Parathyroid adenoma (tissue), 2 donors: ENCODE measurements around the gene MYH7B.

Experiments
- H2AFZ ChIP-seq: fragments of 300-600 bp; sonication (generic); one replicate; pipeline ENCODE4 v1.7.0; 2017; ENCODE audit warnings: antibody characterized with exemption, mild to moderate bottlenecking
- H3K27ac ChIP-seq: fragments of 300-600 bp; sonication (generic); one replicate; pipeline ENCODE4 v1.7.0; 2017
- H3K27me3 ChIP-seq: fragments of 300-600 bp; sonication (generic); one replicate; pipeline ENCODE4 v1.7.0; 2017; ENCODE audit warnings: low read length; ENCODE audit not compliant: control insufficient read depth, insufficient read depth
- H3K36me3 ChIP-seq: fragments of 300-600 bp; sonication (generic); one replicate; pipeline ENCODE4 v1.7.0; 2017; ENCODE audit warnings: low read length; ENCODE audit not compliant: control insufficient read depth, insufficient read depth
- H3K4me1 ChIP-seq: fragments of 300-600 bp; sonication (generic); one replicate; pipeline ENCODE4 v1.7.0; 2017; ENCODE audit warnings: control low read depth
- H3K4me2 ChIP-seq: fragments of 300-600 bp; sonication (generic); one replicate; pipeline ENCODE4 v1.7.0; 2017; ENCODE audit warnings: low read length
- H3K4me3 ChIP-seq: fragments of 300-600 bp; sonication (generic); one replicate; pipeline ENCODE4 v1.7.0; 2017; ENCODE audit warnings: low read depth, low read length
- H3K79me2 ChIP-seq: fragments of 300-600 bp; sonication (generic); one replicate; pipeline ENCODE4 v1.7.0; 2017; ENCODE audit warnings: control low read depth
- H3K9ac ChIP-seq: fragments of 300-600 bp; sonication (generic); one replicate; pipeline ENCODE4 v1.7.0; 2017; ENCODE audit warnings: mild to moderate bottlenecking
- H3K9me3 ChIP-seq: fragments of 300-600 bp; sonication (generic); one replicate; pipeline ENCODE4 v1.7.0; 2017; ENCODE audit warnings: low read length; ENCODE audit not compliant: control insufficient read depth
- TF ChIP-seq, protein P1 (sequence below): fragments of 300-600 bp; sonication (generic); IDR thresholded peaks from one replicate; pipeline ENCODE4 v1.7.0; 2017; ENCODE audit warnings: antibody characterized with exemption, mild to moderate bottlenecking
- donor health status: primary hyperparathyroidism.

Gene MYH7B

GRCh38 chr20:34985461-34986310 is 30.0 kb downstream of the MYH7B start:
- H3K4me1 ChIP-seq, result no peaks in the 10 kb centered on the region
- no peaks in the 10 kb centered on the region for H3K27me3 ChIP-seq
- H3K9ac ChIP-seq, result no peak overlapping the region
- H3K36me3 ChIP-seq, result no peaks in the 10 kb centered on the region
- H3K27ac ChIP-seq, result no peak overlapping the region
- H3K4me3 ChIP-seq, result no peak overlapping the region
- no peak overlapping the region for H2AFZ ChIP-seq
- TF ChIP-seq, protein P1, sequence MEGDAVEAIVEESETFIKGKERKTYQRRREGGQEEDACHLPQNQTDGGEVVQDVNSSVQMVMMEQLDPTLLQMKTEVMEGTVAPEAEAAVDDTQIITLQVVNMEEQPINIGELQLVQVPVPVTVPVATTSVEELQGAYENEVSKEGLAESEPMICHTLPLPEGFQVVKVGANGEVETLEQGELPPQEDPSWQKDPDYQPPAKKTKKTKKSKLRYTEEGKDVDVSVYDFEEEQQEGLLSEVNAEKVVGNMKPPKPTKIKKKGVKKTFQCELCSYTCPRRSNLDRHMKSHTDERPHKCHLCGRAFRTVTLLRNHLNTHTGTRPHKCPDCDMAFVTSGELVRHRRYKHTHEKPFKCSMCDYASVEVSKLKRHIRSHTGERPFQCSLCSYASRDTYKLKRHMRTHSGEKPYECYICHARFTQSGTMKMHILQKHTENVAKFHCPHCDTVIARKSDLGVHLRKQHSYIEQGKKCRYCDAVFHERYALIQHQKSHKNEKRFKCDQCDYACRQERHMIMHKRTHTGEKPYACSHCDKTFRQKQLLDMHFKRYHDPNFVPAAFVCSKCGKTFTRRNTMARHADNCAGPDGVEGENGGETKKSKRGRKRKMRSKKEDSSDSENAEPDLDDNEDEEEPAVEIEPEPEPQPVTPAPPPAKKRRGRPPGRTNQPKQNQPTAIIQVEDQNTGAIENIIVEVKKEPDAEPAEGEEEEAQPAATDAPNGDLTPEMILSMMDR, result no peak
- H3K4me2 ChIP-seq, result no peak overlapping the region
- no peaks in the 10 kb centered on the region for H3K79me2 ChIP-seq
- H3K9me3 ChIP-seq, result no peaks in the 10 kb centered on the region

- Histone ChIP-seq H3K4me2 (no peak overlapping the region), H3K4me1 (no peaks in the 10 kb centered on the region), H3K27ac (no peak overlapping the region), H3K9ac (no peak overlapping the region), H3K9me3 (no peaks in the 10 kb centered on the region), H3K4me3 (no peak overlapping the region), H2AFZ (no peak overlapping the region), H3K79me2 (no peaks in the 10 kb centered on the region), H3K36me3 (no peaks in the 10 kb centered on the region), H3K27me3 (no peaks in the 10 kb centered on the region)
- TF ChIP-seq, protein P1, result no peak
Observed at GRCh38 chr20:34986311-34987287, 30.9 kb downstream of the MYH7B start.

- Histone ChIP-seq H3K4me1 (no peaks in the 10 kb centered on the region), H3K9me3 (no peaks in the 10 kb centered on the region), H3K79me2 (no peaks in the 10 kb centered on the region), H3K4me3 (no peak overlapping the region), H3K27ac (no peak overlapping the region), H3K9ac (no peak overlapping the region), H3K4me2 (no peak overlapping the region), H2AFZ (no peak overlapping the region), H3K36me3 (no peaks in the 10 kb centered on the region), H3K27me3 (no peaks in the 10 kb centered on the region)
- TF ChIP-seq, protein P1, result no peak
Observed at GRCh38 chr20:34987288-34988190, 31.9 kb downstream of the MYH7B start.

GRCh38 chr20:34988191-34988540 is 32.5 kb downstream of the MYH7B start:
- Histone ChIP-seq H3K27ac (no peak overlapping the region), H3K4me3 (no peak overlapping the region), H3K9me3 (no peaks in the 10 kb centered on the region), H3K9ac (no peak overlapping the region), H3K4me1 (no peaks in the 10 kb centered on the region), H3K27me3 (no peaks in the 10 kb centered on the region), H3K4me2 (no peak overlapping the region), H2AFZ (no peak overlapping the region), H3K79me2 (no peaks in the 10 kb centered on the region), H3K36me3 (no peaks in the 10 kb centered on the region)
- TF ChIP-seq, protein P1, result no peak
